22Rv1 (cell line): ENCODE data around the gene FHIP1A.

ENCODE experiments used
- CTCF ChIP-seq: fragments of 450-650 bp; IDR thresholded peaks from 2 replicates; pipeline ENCODE4 v1.5.1; 2017; ENCODE audit warnings: mild to moderate bottlenecking
- ZFX ChIP-seq: fragments of 450-650 bp; IDR thresholded peaks from 2 replicates; pipeline ENCODE4 v1.6.1; 2017; ENCODE audit warnings: antibody characterized with exemption, borderline replicate concordance

GRCh38 chr4:151446208-151446607 lies 37.2 kb downstream of the FHIP1A start:
- TF ChIP-seq CTCF: no peak
- TF ChIP-seq ZFX: no peak
